Measurements from ENCODE around the gene EBLN2. TPM values are rescaled to one million over a fixed set of nuclear protein-coding genes. Genes with fewer than 3 reads are reported as not detected.

Gene EBLN2
- total RNA-seq, 2 donors from 2014 or later = 9.3 to 12.2 TPM

- no peak for TF ChIP-seq CTCF (conservative IDR thresholded peaks at IDR 0.05)
- H3K4me1 ChIP-seq (ENCODE audit: control insufficient read depth, insufficient read depth, low read length) = no peaks in the 10 kb centered on the region
- Mint-ChIP-seq H3K4me1 (peaks cover 13% of the 10 kb centered on the region), H3K36me3 (ENCODE audit: low read depth) (peaks cover 19% of the 10 kb centered on the region), H3K4me3 (no peak overlapping the region), H3K27ac (peak overlapping the region; percentile 37), H3K9me3 (no peaks in the 10 kb centered on the region), H3K27me3 (ENCODE audit: insufficient read depth) (no peaks in the 10 kb centered on the region)
- no peak overlapping the region for H3K9ac ChIP-seq (ENCODE audit: extremely low read depth, low read length, poor library complexity, severe bottlenecking)
- no peak overlapping the region for H3K4me3 ChIP-seq (ENCODE audit: low read length)
- H3K27me3 ChIP-seq (ENCODE audit: control insufficient read depth, insufficient read depth, low read length, poor library complexity, severe bottlenecking) = no peaks in the 10 kb centered on the region
- no peaks in the 10 kb centered on the region for H3K9me3 ChIP-seq (ENCODE audit: control insufficient read depth, low read length)
- H3K27ac ChIP-seq (ENCODE audit: low read depth, low read length) = no peak overlapping the region
- peaks cover 37% of the 10 kb centered on the region for H3K36me3 ChIP-seq (ENCODE audit: control insufficient read depth, insufficient read depth, low read length)
- 81 to 90% methylated on average over 11 of the region's 14 CpGs for WGBS, 2 experiments (ENCODE audit: insufficient coverage in 1 of 2, insufficient read length in 1 of 2)
- DNase-seq = no peak
Observed at GRCh38 chr3:73069775-73070444, 8.5 kb downstream of the EBLN2 start.

- WGBS, 2 experiments (ENCODE audit: insufficient coverage in 1 of 2, insufficient read length in 1 of 2) = 72 to 74% methylated on average over 4 to 6 of the region's 6 CpGs
- TF ChIP-seq CTCF (conservative IDR thresholded peaks at IDR 0.05) = no peak
- no peaks in the 10 kb centered on the region for H3K27me3 Mint-ChIP-seq (ENCODE audit: insufficient read depth)
- peaks cover 12% of the 10 kb centered on the region for H3K36me3 Mint-ChIP-seq (ENCODE audit: low read depth)
- peaks cover 27% of the 10 kb centered on the region for H3K36me3 ChIP-seq (ENCODE audit: control insufficient read depth, insufficient read depth, low read length)
- H3K4me3 ChIP-seq (ENCODE audit: low read length) = no peak overlapping the region
- peaks cover 13% of the 10 kb centered on the region for H3K4me1 Mint-ChIP-seq
- H3K4me3 Mint-ChIP-seq = no peak overlapping the region
- no peaks in the 10 kb centered on the region for H3K4me1 ChIP-seq (ENCODE audit: control insufficient read depth, insufficient read depth, low read length)
- no peak overlapping the region for H3K27ac ChIP-seq (ENCODE audit: low read depth, low read length)
- no peaks in the 10 kb centered on the region for H3K27me3 ChIP-seq (ENCODE audit: control insufficient read depth, insufficient read depth, low read length, poor library complexity, severe bottlenecking)
- no peaks in the 10 kb centered on the region for H3K9me3 Mint-ChIP-seq
- no peak overlapping the region for H3K9ac ChIP-seq (ENCODE audit: extremely low read depth, low read length, poor library complexity, severe bottlenecking)
- H3K9me3 ChIP-seq (ENCODE audit: control insufficient read depth, low read length) = no peaks in the 10 kb centered on the region
- peak overlapping the region; percentile 37 for H3K27ac Mint-ChIP-seq
- DNase-seq = peak; percentile 57
Observed at GRCh38 chr3:73070675-73071575, 9.5 kb downstream of the EBLN2 start.

- no peak overlapping the region for H3K27ac Mint-ChIP-seq
Observed at GRCh38 chr3:73071952-73072351, 10.5 kb downstream of the EBLN2 start.

More at GRCh38 chr3:73071952-73072351, 10.5 kb downstream of the EBLN2 start:
- Histone ChIP-seq H3K4me1 (ENCODE audit: control insufficient read depth, insufficient read depth, low read length) (no peaks in the 10 kb centered on the region), H3K9me3 (ENCODE audit: control insufficient read depth, low read length) (no peaks in the 10 kb centered on the region), H3K27me3 (ENCODE audit: control insufficient read depth, insufficient read depth, low read length, poor library complexity, severe bottlenecking) (no peaks in the 10 kb centered on the region), H3K9ac (ENCODE audit: extremely low read depth, low read length, poor library complexity, severe bottlenecking) (no peak overlapping the region), H3K36me3 (ENCODE audit: control insufficient read depth, insufficient read depth, low read length) (peaks cover 19% of the 10 kb centered on the region), H3K27ac (ENCODE audit: low read depth, low read length) (no peak overlapping the region), H3K4me3 (ENCODE audit: low read length) (no peak overlapping the region)
- no peak for TF ChIP-seq CTCF (conservative IDR thresholded peaks at IDR 0.05)
- no peak for DNase-seq
- H3K36me3 Mint-ChIP-seq (ENCODE audit: low read depth) = peaks cover 5% of the 10 kb centered on the region
- no peaks in the 10 kb centered on the region for H3K9me3 Mint-ChIP-seq
- 91% methylated on average over 1 of the region's 1 CpG; no CpG with 5 or more reads in 1 of the 2 experiments for WGBS, 2 experiments (ENCODE audit: insufficient coverage in 1 of 2, insufficient read length in 1 of 2)
- peaks cover 13% of the 10 kb centered on the region for H3K4me1 Mint-ChIP-seq
- no peak overlapping the region for H3K4me3 Mint-ChIP-seq
- H3K27me3 Mint-ChIP-seq (ENCODE audit: insufficient read depth) = no peaks in the 10 kb centered on the region
